ENCODE results near the gene OST4. TPM values are rescaled to one million over a fixed set of nuclear protein-coding genes. Genes with fewer than 3 reads are reported as not detected.

OST4 gene
- total RNA-seq, 4 donors from 2014 or later: 92.7 to 320 (median 202) TPM

GRCh38 chr2:27041752-27042151, 29.7 kb downstream of the OST4 start:
- DNase-seq: no peak
- peaks cover 0 to 44% (median 22%) of the 10 kb centered on the region in 4 donors for H3K36me3 ChIP-seq
- TF ChIP-seq POLR2AphosphoS5 (IDR thresholded peaks at IDR 0.05): no peak
- no peak for TF ChIP-seq CTCF (IDR thresholded peaks at IDR 0.05)
- TF ChIP-seq EP300 (IDR thresholded peaks at IDR 0.05; ENCODE audit: low read depth): no peak
- TF ChIP-seq POLR2A (IDR thresholded peaks at IDR 0.05): no peak
- intact Hi-C loops (cut with DNase I; ENCODE audit: low total_unique reads): no loop called here
- H3K4me1 ChIP-seq: peaks cover 4 to 26% (median 9%) of the 10 kb centered on the region in 4 donors
- 58 to 64% methylated on average over 2 to 5 of the region's 5 CpGs for WGBS, 2 donors (ENCODE audit: low coverage in 1 of 2)
- H3K4me3 ChIP-seq: no peak overlapping the region
- no peaks in the 10 kb centered on the region for H3K27me3 ChIP-seq
- no peaks in the 10 kb centered on the region for H3K9me3 ChIP-seq
- peak overlapping the region in 3 of 4 donors; percentile 13 to 67 (median 58) for H3K27ac ChIP-seq
- in situ Hi-C loops (cut with MboI; ENCODE audit: low pct_ligation_motif_present in 1 of 4, low pct_unique_long_range_greater_than_20kb in 1 of 4, low sequenced_read_pairs in 3 of 4): no loop called here

GRCh38 chr2:27040282-27040681, 31.2 kb downstream of the OST4 start:
- Histone ChIP-seq H3K36me3 (peaks cover 0 to 55% (median 28%) of the 10 kb centered on the region in 4 donors), H3K27me3 (no peaks in the 10 kb centered on the region), H3K4me3 (no peak overlapping the region), H3K4me1 (peaks cover 4 to 26% (median 9%) of the 10 kb centered on the region in 4 donors), H3K9me3 (no peaks in the 10 kb centered on the region), H3K27ac (no peak overlapping the region)
- TF ChIP-seq POLR2A (IDR thresholded peaks at IDR 0.05) (no peak), EP300 (IDR thresholded peaks at IDR 0.05; ENCODE audit: low read depth) (no peak), CTCF (IDR thresholded peaks at IDR 0.05) (no peak), POLR2AphosphoS5 (IDR thresholded peaks at IDR 0.05) (no peak)
- in situ Hi-C loops (cut with MboI; ENCODE audit: low pct_ligation_motif_present in 1 of 4, low pct_unique_long_range_greater_than_20kb in 1 of 4, low sequenced_read_pairs in 3 of 4) (no loop called here), intact Hi-C loops (cut with DNase I; ENCODE audit: low total_unique reads) (no loop called here)
- WGBS, 2 donors (ENCODE audit: low coverage in 1 of 2): 86% methylated on average over 8 of the region's 8 CpGs; no CpG with 5 or more reads in 1 of the 2 donors
- no peak for DNase-seq

- Histone ChIP-seq H3K4me1 (peaks cover 4 to 27% (median 11%) of the 10 kb centered on the region in 4 donors), H3K9me3 (no peaks in the 10 kb centered on the region), H3K27me3 (no peaks in the 10 kb centered on the region), H3K27ac (no peak overlapping the region), H3K36me3 (peaks cover 0 to 56% (median 28%) of the 10 kb centered on the region in 4 donors), H3K4me3 (no peak overlapping the region)
- in situ Hi-C loops (cut with MboI; ENCODE audit: low pct_ligation_motif_present in 1 of 4, low pct_unique_long_range_greater_than_20kb in 1 of 4, low sequenced_read_pairs in 3 of 4) (no loop called here), intact Hi-C loops (cut with DNase I; ENCODE audit: low total_unique reads) (no loop called here)
- TF ChIP-seq CTCF (IDR thresholded peaks at IDR 0.05): no peak
- TF ChIP-seq POLR2AphosphoS5 (IDR thresholded peaks at IDR 0.05): no peak
- no peak for TF ChIP-seq EP300 (IDR thresholded peaks at IDR 0.05; ENCODE audit: low read depth)
- no peak for TF ChIP-seq POLR2A (IDR thresholded peaks at IDR 0.05)
- WGBS, 2 donors (ENCODE audit: low coverage in 1 of 2): 94% methylated on average over 6 of the region's 7 CpGs; no CpG with 5 or more reads in 1 of the 2 donors
- DNase-seq: no peak
Observed at GRCh38 chr2:27039871-27040270, 31.6 kb downstream of the OST4 start.

- Histone ChIP-seq H3K4me1 (peaks cover 7 to 32% (median 13%) of the 10 kb centered on the region in 4 donors), H3K4me3 (no peak overlapping the region), H3K27ac (no peak overlapping the region), H3K36me3 (peaks cover 0 to 56% (median 28%) of the 10 kb centered on the region in 4 donors), H3K9me3 (no peaks in the 10 kb centered on the region), H3K27me3 (no peaks in the 10 kb centered on the region)
- in situ Hi-C loops (cut with MboI; ENCODE audit: low pct_ligation_motif_present in 1 of 4, low pct_unique_long_range_greater_than_20kb in 1 of 4, low sequenced_read_pairs in 3 of 4) (no loop called here), intact Hi-C loops (cut with DNase I; ENCODE audit: low total_unique reads) (no loop called here)
- 97% methylated on average over 6 of the region's 6 CpGs; no CpG with 5 or more reads in 1 of the 2 donors for WGBS, 2 donors (ENCODE audit: low coverage in 1 of 2)
- no peak for TF ChIP-seq EP300 (IDR thresholded peaks at IDR 0.05; ENCODE audit: low read depth)
- TF ChIP-seq CTCF (IDR thresholded peaks at IDR 0.05): no peak
- TF ChIP-seq POLR2A (IDR thresholded peaks at IDR 0.05): no peak
- no peak for TF ChIP-seq POLR2AphosphoS5 (IDR thresholded peaks at IDR 0.05)
- no peak for DNase-seq
Observed at GRCh38 chr2:27039426-27039825, 32.0 kb downstream of the OST4 start.
